GM19238 (cell line): ENCODE results near the gene ARCN1.

Experiments used
- DNase-seq: peaks from one replicate; pipeline ENCODE4 v3.0.0; 2011; ENCODE audit warnings: low spot score; ENCODE audit not compliant: insufficient read length

ARCN1 gene

DNA sequence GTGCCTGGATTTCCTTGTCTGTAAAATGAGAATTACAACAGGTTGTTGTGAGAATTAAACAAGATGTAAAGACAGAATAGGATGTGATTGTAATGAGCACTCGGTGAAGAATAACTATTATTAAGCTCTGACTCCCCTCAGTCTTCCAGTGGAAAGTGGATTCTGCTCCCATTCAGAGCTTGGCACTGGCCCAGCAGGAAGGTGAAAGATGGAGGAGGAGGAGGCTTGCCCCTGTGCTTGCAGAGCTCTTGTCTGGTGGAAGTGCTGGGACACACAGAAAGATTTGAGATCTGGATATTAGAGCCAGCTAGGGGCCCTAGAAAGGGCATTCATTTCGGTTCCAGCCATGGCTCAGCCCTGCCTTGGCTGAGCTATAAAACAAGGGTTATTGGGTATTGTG is 63.4 kb downstream of the ARCN1 start:
- no peak for DNase-seq

DNA sequence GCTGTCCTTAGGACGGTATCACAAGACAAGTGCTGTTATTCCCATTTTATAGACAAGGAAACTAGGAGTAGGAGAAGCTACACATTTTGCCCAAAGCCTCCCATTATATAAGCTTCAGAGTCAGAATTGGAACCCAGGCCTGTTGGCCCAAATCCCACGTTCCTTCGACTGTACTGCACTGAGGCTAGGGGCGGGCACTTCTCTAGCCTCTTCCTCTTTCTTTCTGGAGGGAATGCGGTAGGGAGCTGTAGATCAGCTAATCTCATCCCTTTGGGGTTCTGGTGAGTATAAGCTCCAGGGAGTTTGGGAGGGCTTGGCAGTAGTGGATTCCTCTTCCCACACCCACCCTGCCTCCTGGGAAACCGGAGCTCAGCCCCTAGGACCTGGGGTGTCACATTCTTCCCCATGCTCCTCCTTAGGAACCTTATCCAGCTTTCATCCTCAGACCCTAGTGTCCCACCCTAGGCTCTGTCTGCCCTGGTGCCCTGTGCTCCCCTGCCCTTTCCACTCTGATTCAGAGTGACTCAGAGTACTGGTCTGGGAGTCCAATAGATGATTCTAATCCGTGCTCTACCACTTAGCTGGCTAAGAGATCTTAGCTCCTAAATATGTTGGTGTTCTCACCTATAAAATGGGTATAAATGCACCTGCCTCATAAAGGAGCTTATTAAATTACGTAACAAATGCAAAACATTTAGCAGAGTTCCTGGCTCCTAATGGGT is 64.5 kb downstream of the ARCN1 start:
- DNase-seq, result no peak

GRCh38 chr11:118638726-118639125 is 66.5 kb downstream of the ARCN1 start:
- DNase-seq, result no peak

DNA sequence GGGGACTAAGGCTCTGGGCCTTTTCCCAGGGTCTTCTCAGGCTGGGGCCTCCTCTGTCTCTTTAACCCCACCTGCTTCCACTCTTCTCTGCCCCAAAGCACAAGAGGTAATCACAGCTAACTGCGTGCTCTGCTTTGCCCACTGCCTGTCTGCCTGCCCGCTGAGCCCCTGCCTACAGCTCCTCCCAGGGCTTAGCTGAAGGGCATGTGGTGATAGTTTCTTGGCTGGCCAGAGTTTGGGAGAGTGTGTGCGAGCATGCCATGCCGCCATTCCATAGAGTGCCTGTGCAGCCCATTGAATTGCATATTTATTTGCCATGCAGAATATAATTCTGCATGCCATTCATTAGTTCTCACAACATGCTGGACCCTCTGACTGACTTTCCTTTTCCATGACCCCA is 67.7 kb downstream of the ARCN1 start:
- no peak for DNase-seq

DNA sequence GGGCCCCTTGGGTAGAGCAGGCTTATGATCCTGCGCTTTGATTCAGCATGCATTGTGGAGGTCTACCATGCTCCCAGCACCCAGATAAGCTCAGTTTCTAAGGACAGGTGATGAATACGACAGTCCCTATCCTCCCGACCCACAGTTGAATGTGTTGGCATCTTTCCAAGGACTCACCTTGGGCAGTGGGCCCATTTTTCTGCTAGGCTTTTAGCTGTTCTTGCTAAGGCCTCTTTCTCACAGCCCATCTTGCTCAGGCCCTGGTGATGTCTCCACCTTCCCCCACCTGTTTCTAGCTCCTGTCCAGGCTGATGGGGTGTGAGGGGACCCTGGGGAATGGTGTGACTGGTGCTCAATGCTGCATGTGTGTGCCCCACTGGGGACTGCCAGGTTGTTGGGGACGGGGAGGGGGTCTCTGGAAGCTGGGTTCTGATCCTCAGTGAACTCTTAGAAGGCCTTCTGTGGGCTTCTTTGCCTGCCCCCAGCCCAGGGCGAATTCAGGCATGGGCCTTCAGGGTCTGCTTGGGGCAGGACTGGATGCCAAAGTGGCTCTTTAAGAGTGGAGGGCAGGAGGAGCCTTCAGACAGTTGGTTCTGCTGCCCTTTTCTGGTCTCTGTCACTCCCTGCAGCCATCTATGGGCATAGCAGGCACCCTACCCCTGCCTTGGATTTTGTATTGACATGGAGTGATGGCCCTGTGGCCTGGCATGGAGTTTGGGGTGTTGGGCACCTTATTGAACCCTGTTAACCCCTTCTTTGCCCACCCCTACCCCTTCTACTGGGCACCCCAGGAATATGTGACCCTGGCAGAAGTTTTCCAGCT is 68.3 kb downstream of the ARCN1 start:
- DNase-seq, result no peak

DNA sequence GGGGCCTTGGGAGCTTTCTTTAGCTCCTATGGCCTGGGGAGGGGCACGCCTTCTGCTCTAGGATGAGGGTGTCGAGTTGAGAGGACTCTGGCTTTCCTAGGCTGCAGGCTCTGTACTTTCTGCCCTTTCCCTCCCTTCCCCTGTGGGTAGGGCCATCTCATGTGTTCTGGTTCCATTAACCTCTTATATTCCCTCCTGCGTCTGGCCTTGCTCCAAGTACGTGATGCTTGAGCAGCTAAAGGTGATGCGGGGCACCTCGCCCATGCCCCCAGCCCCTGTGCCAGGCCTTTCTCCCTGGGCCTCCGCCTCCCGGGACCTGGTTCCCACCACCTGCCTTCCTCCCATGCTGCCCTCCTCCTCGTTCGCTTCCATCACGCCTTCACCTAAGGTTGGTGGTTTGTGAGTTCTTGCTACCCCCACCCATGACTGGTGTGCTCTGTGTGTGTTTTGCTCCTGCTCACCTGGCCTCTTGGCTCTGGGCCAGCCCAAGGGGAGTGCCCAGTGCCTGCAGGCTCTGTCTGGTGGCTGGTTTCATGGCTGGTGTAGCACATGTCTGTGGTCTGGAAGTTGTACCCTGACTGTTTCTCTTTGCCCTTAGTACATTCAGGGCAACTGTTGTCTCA is 69.3 kb downstream of the ARCN1 start:
- DNase-seq, result no peak

GRCh38 chr11:118643142-118643994 is 71.2 kb downstream of the ARCN1 start:
- no peak for DNase-seq

GRCh38 chr11:118643995-118644345 is 71.8 kb downstream of the ARCN1 start:
- DNase-seq, result no peak

GRCh38 chr11:118644496-118644895 is 72.3 kb downstream of the ARCN1 start:
- DNase-seq, result no peak

DNA sequence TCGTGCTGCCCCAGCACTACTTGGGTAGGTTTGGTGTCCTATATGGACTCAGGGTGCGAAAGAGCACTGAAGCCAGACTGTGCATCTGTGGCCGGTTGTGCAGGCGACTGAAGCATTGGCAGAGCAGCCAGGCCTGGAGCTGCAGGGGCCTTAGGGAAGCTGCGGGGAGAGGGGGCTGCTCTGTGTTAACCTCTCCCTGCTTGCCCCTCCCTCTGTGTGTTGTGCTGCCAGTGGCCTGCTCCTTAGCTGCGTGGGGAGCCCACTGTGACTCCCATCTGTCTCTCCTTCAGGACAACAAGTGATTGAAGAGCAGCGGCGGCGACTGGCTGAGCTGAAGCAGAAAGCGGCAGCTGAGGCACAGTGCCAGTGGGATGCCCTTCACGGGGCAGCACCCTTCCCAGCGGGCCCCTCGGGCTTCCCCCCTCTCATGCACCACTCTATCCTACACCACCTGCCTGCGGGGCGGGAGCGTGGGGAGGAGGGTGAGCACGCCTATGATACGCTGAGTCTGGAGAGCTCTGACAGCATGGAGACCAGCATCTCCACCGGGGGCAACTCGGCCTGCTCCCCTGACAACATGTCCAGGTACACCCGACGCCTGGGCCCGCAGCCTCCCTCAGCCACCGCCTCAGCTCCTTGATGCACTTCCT is 73.0 kb downstream of the ARCN1 start:
- no peak for DNase-seq

GRCh38 chr11:118646393-118646792 is 74.2 kb downstream of the ARCN1 start:
- DNase-seq, result no peak

DNA sequence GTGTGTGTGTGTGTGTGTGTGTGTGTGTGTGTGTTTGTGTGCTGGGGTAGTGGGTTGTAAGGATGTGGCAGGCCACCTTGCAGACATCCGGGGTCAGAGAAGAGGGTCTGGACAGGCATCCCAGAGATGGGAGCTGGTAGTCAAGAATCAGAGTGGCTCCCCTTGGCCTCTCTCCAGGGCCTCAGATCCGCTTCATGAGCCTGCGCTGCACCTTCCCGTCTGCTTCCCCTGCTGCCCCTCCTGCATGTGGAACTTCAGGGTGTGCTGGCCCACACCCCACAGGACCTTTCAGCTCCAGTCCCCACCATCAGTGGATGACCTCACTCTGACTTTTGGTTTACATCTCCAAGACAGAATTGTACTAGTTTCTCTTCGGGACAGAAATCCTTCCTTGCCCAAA is 76.1 kb downstream of the ARCN1 start:
- no peak for DNase-seq

- DNase-seq, result no peak
These were observed 77.7 kb downstream of the ARCN1 start for GRCh38 chr11:118649941-118650340.

- no peak for DNase-seq
These were observed 78.2 kb downstream of the ARCN1 start for GRCh38 chr11:118650366-118650765.

- DNase-seq, result no peak
These were observed 79.6 kb downstream of the ARCN1 start for GRCh38 chr11:118651820-118652219.
